ENCODE data around the gene SGTA.

The SGTA gene

DNA sequence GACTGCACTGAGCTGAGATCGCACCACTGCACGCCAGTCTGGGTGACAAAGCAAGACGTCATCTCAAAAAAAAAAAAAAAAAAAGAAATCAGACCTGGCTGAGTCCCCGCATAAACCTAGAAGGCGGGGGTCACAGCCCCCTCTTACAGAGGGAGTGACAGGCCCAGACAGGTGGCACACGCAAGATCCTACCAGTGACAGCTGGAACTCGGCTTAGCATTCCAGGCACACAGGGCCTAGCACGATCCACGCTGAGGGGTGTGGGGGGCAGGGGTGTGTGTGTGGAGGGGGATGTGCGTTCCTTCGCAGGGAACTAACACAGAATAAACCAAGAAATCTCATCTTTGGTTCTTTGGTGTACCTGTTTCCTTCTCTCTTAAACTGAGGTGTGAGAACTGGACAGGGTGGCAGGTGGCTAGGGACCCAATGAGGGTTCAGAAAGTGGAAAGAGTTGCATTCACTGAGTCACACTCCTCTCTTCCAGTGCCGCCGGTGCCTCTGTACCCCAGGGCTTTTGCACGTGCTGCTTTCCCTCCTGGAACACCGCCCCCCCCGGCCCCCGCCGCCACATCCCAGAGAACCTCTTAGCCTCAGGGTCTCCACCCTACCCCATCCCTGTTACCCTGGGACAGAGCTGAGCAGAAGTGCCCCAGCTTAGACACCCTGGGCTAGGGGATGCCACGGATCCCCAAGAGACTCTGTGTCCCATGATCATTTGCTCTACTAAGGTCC is 5.0 kb downstream of the SGTA start:
- no peak overlapping the region for H3K27ac ChIP-seq (replicated peaks)
- TF ChIP-seq POLR2AphosphoS5 (IDR thresholded peaks at IDR 0.05; ENCODE audit: low read depth) (no peak), SPI1 (IDR thresholded peaks at IDR 0.05; ENCODE audit: borderline replicate concordance, low read depth) (no peak)
- TF ChIP-seq, protein P1, sequence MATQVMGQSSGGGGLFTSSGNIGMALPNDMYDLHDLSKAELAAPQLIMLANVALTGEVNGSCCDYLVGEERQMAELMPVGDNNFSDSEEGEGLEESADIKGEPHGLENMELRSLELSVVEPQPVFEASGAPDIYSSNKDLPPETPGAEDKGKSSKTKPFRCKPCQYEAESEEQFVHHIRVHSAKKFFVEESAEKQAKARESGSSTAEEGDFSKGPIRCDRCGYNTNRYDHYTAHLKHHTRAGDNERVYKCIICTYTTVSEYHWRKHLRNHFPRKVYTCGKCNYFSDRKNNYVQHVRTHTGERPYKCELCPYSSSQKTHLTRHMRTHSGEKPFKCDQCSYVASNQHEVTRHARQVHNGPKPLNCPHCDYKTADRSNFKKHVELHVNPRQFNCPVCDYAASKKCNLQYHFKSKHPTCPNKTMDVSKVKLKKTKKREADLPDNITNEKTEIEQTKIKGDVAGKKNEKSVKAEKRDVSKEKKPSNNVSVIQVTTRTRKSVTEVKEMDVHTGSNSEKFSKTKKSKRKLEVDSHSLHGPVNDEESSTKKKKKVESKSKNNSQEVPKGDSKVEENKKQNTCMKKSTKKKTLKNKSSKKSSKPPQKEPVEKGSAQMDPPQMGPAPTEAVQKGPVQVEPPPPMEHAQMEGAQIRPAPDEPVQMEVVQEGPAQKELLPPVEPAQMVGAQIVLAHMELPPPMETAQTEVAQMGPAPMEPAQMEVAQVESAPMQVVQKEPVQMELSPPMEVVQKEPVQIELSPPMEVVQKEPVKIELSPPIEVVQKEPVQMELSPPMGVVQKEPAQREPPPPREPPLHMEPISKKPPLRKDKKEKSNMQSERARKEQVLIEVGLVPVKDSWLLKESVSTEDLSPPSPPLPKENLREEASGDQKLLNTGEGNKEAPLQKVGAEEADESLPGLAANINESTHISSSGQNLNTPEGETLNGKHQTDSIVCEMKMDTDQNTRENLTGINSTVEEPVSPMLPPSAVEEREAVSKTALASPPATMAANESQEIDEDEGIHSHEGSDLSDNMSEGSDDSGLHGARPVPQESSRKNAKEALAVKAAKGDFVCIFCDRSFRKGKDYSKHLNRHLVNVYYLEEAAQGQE (IDR thresholded peaks at IDR 0.05; ENCODE audit: insufficient replicate concordance, low read depth), result no peak
- TF ChIP-seq, protein P2, sequence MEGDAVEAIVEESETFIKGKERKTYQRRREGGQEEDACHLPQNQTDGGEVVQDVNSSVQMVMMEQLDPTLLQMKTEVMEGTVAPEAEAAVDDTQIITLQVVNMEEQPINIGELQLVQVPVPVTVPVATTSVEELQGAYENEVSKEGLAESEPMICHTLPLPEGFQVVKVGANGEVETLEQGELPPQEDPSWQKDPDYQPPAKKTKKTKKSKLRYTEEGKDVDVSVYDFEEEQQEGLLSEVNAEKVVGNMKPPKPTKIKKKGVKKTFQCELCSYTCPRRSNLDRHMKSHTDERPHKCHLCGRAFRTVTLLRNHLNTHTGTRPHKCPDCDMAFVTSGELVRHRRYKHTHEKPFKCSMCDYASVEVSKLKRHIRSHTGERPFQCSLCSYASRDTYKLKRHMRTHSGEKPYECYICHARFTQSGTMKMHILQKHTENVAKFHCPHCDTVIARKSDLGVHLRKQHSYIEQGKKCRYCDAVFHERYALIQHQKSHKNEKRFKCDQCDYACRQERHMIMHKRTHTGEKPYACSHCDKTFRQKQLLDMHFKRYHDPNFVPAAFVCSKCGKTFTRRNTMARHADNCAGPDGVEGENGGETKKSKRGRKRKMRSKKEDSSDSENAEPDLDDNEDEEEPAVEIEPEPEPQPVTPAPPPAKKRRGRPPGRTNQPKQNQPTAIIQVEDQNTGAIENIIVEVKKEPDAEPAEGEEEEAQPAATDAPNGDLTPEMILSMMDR (IDR thresholded peaks at IDR 0.05; ENCODE audit: insufficient read depth, low read length), result no peak
- DNase-seq (ENCODE audit: low read depth in 1 of 2, low spot score in 1 of 2), result no peak
- H3K4me3 ChIP-seq (replicated peaks; ENCODE audit: insufficient read depth, low read length), result no peak overlapping the region
- no peaks in the 10 kb centered on the region for H3K27me3 ChIP-seq (ENCODE audit: insufficient read depth, poor library complexity, severe bottlenecking)

DNA sequence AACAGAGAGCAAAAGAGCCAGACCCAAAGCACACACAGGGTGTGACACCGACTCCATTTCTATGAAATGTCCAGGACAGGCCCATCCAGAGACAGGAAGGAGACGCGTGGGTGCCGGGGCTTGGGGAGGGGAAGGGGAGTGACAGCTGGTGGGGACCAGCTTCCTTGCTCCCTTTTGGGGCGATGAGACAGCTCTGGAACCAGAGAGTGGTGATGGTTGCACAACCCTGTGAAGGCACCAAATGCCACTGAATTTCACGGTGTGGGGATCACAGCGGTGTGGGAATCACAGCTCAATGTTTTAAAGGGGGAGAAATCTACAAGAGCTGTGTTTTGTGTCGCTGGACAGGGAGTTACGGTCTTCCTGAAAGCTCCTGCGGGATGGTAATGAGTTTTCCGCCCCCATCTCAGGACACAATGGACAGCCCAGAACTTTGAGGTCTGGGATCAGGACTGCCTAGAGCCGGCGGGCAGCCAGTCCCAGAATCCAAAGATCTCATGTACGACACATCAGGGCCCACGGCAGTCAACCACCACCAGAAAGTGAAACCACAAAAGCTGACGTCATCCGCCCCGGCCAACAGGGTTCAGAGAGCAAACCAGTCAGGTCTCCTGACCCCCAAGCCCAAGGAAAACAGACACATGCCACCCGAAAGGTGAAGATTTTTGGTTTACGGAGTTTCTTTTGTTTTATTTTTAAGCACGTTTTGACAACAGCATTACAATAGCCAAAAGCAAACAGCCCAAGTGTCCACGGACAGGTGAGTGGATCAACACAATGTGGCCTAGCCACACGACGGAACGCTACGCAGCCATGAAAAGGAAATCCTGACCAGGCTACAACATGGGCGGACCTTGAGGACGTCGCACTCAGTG is 7.3 kb downstream of the SGTA start:
- TF ChIP-seq POLR2AphosphoS5 (IDR thresholded peaks at IDR 0.05; ENCODE audit: low read depth), result no peak
- no peak for TF ChIP-seq SPI1 (IDR thresholded peaks at IDR 0.05; ENCODE audit: borderline replicate concordance, low read depth)
- no peak for TF ChIP-seq GABPA (IDR thresholded peaks at IDR 0.05; ENCODE audit: low read depth)
- TF ChIP-seq, protein P2 (IDR thresholded peaks at IDR 0.05; ENCODE audit: insufficient read depth, low read length), result no peak
- TF ChIP-seq, protein P1 (IDR thresholded peaks at IDR 0.05; ENCODE audit: insufficient replicate concordance, low read depth), result no peak
- Histone ChIP-seq H3K27ac (replicated peaks) (no peak overlapping the region; the same call in 1 of the 2 replicates), H3K4me3 (replicated peaks; ENCODE audit: insufficient read depth, low read length) (no peak overlapping the region), H3K27me3 (ENCODE audit: insufficient read depth, poor library complexity, severe bottlenecking) (no peaks in the 10 kb centered on the region)
- DNase-seq (ENCODE audit: low read depth in 1 of 2, low spot score in 1 of 2), result peak; percentile 59 to 67

DNA sequence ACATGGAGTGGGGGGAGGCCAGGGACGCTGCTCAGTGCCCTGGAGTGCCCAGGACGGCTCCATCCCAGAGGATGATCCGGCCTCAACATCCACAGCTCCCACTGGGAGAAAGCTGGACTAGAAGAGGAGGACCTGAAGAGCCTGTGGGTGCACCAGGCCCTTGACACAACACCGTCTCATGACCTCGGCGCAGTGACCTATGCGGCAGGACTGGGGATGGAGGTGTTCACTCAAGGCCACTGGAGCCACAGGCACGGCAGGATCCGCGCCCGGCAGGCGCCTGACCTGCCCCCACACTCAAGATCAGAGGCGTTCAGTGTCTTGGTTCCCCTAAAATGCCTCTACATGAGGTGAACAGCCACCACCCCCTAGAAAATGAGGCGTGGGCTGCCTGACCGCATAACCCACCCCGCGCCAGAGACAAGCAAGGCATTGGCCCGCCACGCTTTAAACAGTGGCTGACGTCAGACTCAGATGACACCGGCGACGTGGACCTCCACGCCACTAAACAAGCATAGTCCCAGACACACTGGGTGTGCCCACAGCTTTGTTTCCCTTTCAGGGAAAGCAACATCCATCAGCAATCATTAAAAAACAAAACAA is 8.0 kb downstream of the SGTA start:
- TF ChIP-seq, protein P2 (IDR thresholded peaks at IDR 0.05; ENCODE audit: insufficient read depth, low read length), result no peak
- TF ChIP-seq POLR2AphosphoS5 (IDR thresholded peaks at IDR 0.05; ENCODE audit: low read depth) (no peak), GABPA (IDR thresholded peaks at IDR 0.05; ENCODE audit: low read depth) (no peak), SPI1 (IDR thresholded peaks at IDR 0.05; ENCODE audit: borderline replicate concordance, low read depth) (no peak)
- TF ChIP-seq, protein P1 (IDR thresholded peaks at IDR 0.05; ENCODE audit: insufficient replicate concordance, low read depth), result no peak
- no peak for DNase-seq (ENCODE audit: low read depth in 1 of 2, low spot score in 1 of 2)
- no peaks in the 10 kb centered on the region for H3K27me3 ChIP-seq (ENCODE audit: insufficient read depth, poor library complexity, severe bottlenecking)
- no peak overlapping the region for H3K27ac ChIP-seq (replicated peaks)
- no peak overlapping the region for H3K4me3 ChIP-seq (replicated peaks; ENCODE audit: insufficient read depth, low read length)
